ENCODE measurements around the gene C16orf86. TPM values are rescaled to one million over a fixed set of nuclear protein-coding genes. Genes with fewer than 3 reads are reported as not detected.

C16orf86 gene
- total RNA-seq, 1 experiment from 2014 or later = 0.79 TPM

DNA sequence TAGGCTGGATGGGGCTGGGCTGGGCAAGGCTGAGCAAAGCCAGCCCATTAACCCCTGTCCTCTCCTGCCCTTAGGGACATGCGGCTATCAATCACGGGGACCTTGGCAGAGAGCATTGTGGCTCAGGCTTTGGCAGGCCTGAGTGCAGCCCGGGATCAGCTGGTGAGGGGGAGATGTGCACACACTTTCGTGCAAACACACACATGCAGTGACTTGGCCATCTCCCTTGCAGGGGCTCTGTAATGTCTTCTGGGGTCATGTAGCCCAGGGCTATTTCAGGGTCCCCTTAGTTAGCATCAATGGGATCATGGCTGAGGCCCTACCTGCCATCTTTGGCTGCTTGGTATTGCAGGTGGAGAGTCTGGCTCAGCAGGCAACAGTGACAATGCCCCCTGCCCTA lies 14.8 kb upstream of the C16orf86 start:
- H3K9me2 ChIP-seq (ENCODE audit: insufficient read depth) = no peaks in the 10 kb centered on the region
- TF ChIP-seq, protein P1, sequence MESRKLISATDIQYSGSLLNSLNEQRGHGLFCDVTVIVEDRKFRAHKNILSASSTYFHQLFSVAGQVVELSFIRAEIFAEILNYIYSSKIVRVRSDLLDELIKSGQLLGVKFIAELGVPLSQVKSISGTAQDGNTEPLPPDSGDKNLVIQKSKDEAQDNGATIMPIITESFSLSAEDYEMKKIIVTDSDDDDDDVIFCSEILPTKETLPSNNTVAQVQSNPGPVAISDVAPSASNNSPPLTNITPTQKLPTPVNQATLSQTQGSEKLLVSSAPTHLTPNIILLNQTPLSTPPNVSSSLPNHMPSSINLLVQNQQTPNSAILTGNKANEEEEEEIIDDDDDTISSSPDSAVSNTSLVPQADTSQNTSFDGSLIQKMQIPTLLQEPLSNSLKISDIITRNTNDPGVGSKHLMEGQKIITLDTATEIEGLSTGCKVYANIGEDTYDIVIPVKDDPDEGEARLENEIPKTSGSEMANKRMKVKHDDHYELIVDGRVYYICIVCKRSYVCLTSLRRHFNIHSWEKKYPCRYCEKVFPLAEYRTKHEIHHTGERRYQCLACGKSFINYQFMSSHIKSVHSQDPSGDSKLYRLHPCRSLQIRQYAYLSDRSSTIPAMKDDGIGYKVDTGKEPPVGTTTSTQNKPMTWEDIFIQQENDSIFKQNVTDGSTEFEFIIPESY (IDR thresholded peaks at IDR 0.05; ENCODE audit: extremely low read depth, insufficient replicate concordance, low read length) = no peak
- TF ChIP-seq ELF1 (IDR thresholded peaks at IDR 0.05; ENCODE audit: borderline replicate concordance, low read depth) (no peak), SRF (IDR thresholded peaks at IDR 0.05; ENCODE audit: low read depth) (no peak), FOSL1 (IDR thresholded peaks at IDR 0.05; ENCODE audit: low read depth) (no peak), ZNF274 (IDR thresholded peaks at IDR 0.05; ENCODE audit: low read depth, low read length) (no peak), SIN3A (IDR thresholded peaks at IDR 0.05; ENCODE audit: low read depth) (no peak), POLR2AphosphoS5 (IDR thresholded peaks at IDR 0.05; ENCODE audit: low read depth, low read length) (no peak), EZH2phosphoT487 (IDR thresholded peaks at IDR 0.05; ENCODE audit: borderline replicate concordance) (no peak), ZFX (IDR thresholded peaks at IDR 0.05) (no peak), EZH2 (IDR thresholded peaks at IDR 0.05) (no peak), CBX3 (IDR thresholded peaks at IDR 0.05; ENCODE audit: low read depth) (no peak), TCF7L2 (IDR thresholded peaks at IDR 0.05; ENCODE audit: borderline replicate concordance, extremely low read depth, insufficient read depth, insufficient read length) (no peak), EGR1 (IDR thresholded peaks at IDR 0.05; ENCODE audit: low read depth) (no peak)
- TF ChIP-seq, protein P2, sequence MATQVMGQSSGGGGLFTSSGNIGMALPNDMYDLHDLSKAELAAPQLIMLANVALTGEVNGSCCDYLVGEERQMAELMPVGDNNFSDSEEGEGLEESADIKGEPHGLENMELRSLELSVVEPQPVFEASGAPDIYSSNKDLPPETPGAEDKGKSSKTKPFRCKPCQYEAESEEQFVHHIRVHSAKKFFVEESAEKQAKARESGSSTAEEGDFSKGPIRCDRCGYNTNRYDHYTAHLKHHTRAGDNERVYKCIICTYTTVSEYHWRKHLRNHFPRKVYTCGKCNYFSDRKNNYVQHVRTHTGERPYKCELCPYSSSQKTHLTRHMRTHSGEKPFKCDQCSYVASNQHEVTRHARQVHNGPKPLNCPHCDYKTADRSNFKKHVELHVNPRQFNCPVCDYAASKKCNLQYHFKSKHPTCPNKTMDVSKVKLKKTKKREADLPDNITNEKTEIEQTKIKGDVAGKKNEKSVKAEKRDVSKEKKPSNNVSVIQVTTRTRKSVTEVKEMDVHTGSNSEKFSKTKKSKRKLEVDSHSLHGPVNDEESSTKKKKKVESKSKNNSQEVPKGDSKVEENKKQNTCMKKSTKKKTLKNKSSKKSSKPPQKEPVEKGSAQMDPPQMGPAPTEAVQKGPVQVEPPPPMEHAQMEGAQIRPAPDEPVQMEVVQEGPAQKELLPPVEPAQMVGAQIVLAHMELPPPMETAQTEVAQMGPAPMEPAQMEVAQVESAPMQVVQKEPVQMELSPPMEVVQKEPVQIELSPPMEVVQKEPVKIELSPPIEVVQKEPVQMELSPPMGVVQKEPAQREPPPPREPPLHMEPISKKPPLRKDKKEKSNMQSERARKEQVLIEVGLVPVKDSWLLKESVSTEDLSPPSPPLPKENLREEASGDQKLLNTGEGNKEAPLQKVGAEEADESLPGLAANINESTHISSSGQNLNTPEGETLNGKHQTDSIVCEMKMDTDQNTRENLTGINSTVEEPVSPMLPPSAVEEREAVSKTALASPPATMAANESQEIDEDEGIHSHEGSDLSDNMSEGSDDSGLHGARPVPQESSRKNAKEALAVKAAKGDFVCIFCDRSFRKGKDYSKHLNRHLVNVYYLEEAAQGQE (IDR thresholded peaks at IDR 0.05; ENCODE audit: low read depth) = no peak
- TF ChIP-seq, protein P3, sequence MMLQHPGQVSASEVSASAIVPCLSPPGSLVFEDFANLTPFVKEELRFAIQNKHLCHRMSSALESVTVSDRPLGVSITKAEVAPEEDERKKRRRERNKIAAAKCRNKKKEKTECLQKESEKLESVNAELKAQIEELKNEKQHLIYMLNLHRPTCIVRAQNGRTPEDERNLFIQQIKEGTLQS (IDR thresholded peaks at IDR 0.05) = no peak
- TF ChIP-seq, protein P4, sequence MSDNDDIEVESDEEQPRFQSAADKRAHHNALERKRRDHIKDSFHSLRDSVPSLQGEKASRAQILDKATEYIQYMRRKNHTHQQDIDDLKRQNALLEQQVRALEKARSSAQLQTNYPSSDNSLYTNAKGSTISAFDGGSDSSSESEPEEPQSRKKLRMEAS (IDR thresholded peaks at IDR 0.05) = no peak
- H3K36me3 ChIP-seq (ENCODE audit: control insufficient read depth in 1 of 2, insufficient read depth in 2 of 2, low read length in 2 of 2) = no peaks in the 10 kb centered on the region
- ATAC-seq (no peak), DNase-seq (ENCODE audit: low read depth, low spot score) (no peak)
- H3K27ac ChIP-seq (ENCODE audit: low read depth, low read length) = no peak overlapping the region
- peaks cover 0 to 11% of the 10 kb centered on the region in 2 experiments; a peak in 1 of 4 replicates for H3K4me1 ChIP-seq (ENCODE audit: control insufficient read depth in 1 of 2, insufficient read depth in 2 of 2, low read length in 2 of 2)
- no peaks in the 10 kb centered on the region for H3K9me3 ChIP-seq (ENCODE audit: control insufficient read depth in 1 of 2, insufficient read depth in 1 of 2, low read depth in 1 of 2, low read length in 2 of 2)
- no peak overlapping the region for H2AFZ ChIP-seq (ENCODE audit: low read depth, low read length, poor library complexity, severe bottlenecking)
- H3K27me3 ChIP-seq (ENCODE audit: insufficient read depth, low read length) = no peaks in the 10 kb centered on the region
- ChIA-PET CTCF (interaction anchor here (1.9 kb wide), 1 partner anchor 131 kb away, joined by 4 read pairs; no protein-coding TSS in a partner anchor), RAD21 (ENCODE audit: low non-redundant PET in 1 of 2, low total read pairs in 2 of 2, uncharacterized antibody in 2 of 2, unreplicated experiment in 2 of 2) (no interaction called here), POLR2A (no interaction called here)
- no peak overlapping the region for H3K4me3 ChIP-seq (replicated peaks in 1 of 2; ENCODE audit: low read depth in 1 of 2, low read length in 2 of 2)
- H4K20me1 ChIP-seq (ENCODE audit: insufficient read depth) = no peaks in the 10 kb centered on the region
- no TSS peak for BruUV-seq (replicated peaks)
- intact Hi-C loops (cut with micrococcal nuclease) = no loop called here
- no peak overlapping the region for H3K4me2 ChIP-seq (ENCODE audit: low read length)
- peaks cover 2% of the 10 kb centered on the region; the same call in 1 of the 2 replicates for H3K79me2 ChIP-seq (ENCODE audit: insufficient read depth, low read length)
- H3K9ac ChIP-seq (ENCODE audit: low read length) = no peak overlapping the region

Data from HCT116 (cell line).